Measurements from ENCODE around the gene P4HA2.

- TF ChIP-seq CTCF (optimal IDR thresholded peaks at IDR 0.05 in 1 of 3, IDR thresholded peaks at IDR 0.05 in 1 of 3, conservative IDR thresholded peaks at IDR 0.05 in 1 of 3; ENCODE audit: extremely low read depth in 1 of 3, insufficient read depth in 2 of 3, low read length in 3 of 3) (no peak), EZH2 (IDR thresholded peaks at IDR 0.05; ENCODE audit: low read length) (no peak)
Observed at GRCh38 chr5:132218321-132218720, 9.3 kb downstream of the P4HA2 start.
